GM19372 (cell line): Measurements from ENCODE around the gene USP3.
A peak's percentile ranks its signal among the peaks of the same experiment; 100 is the strongest.
"Not testable (repeated sequence)": the region's sequence is repeated elsewhere in the genome, so short reads cannot be mapped to it uniquely, and the experiment has no call there.

Experiments
- ATAC-seq: cut with Tn5 transposase; IDR thresholded peaks from one replicate; pipeline ENCODE4 v1.9.1; 2021; ENCODE audit warnings: mild to moderate bottlenecking, low read depth, moderate library complexity; ENCODE audit not compliant: unreplicated experiment

Gene USP3

GRCh38 chr15:63475707-63476106 lies 28.7 kb upstream of the USP3 start:
- ATAC-seq, result no peak

GRCh38 chr15:63476229-63476632 lies 28.2 kb upstream of the USP3 start:
- no peak for ATAC-seq

GRCh38 chr15:63478243-63478642 lies 26.1 kb upstream of the USP3 start:
- ATAC-seq, result no peak

GRCh38 chr15:63480441-63480821 lies 24.0 kb upstream of the USP3 start:
- no peak for ATAC-seq

GRCh38 chr15:63481105-63481810 lies 23.1 kb upstream of the USP3 start:
- no peak for ATAC-seq

- no peak for ATAC-seq
These were observed 21.5 kb upstream of the USP3 start for GRCh38 chr15:63482874-63483323.

- ATAC-seq, result no peak
These were observed 20.6 kb upstream of the USP3 start for GRCh38 chr15:63483521-63484371.

GRCh38 chr15:63484433-63485186 lies 19.8 kb upstream of the USP3 start:
- ATAC-seq, result no peak

- ATAC-seq, result peak; percentile 53
These were observed 17.2 kb upstream of the USP3 start for GRCh38 chr15:63487076-63487757.

GRCh38 chr15:63487758-63488397 lies 16.5 kb upstream of the USP3 start:
- ATAC-seq, result not testable (repeated sequence)

- ATAC-seq, result no peak
These were observed 15.9 kb upstream of the USP3 start for GRCh38 chr15:63488398-63488960.

- no peak for ATAC-seq
These were observed 15.0 kb upstream of the USP3 start for GRCh38 chr15:63489352-63489751.

GRCh38 chr15:63490345-63491034 lies 13.9 kb upstream of the USP3 start:
- no peak for ATAC-seq

GRCh38 chr15:63491116-63491827 lies 13.1 kb upstream of the USP3 start:
- ATAC-seq, result no peak

- no peak for ATAC-seq
These were observed 12.4 kb upstream of the USP3 start for GRCh38 chr15:63491979-63492378.

- no peak for ATAC-seq
These were observed 11.8 kb upstream of the USP3 start for GRCh38 chr15:63492541-63493077.

GRCh38 chr15:63493436-63493835 lies 11.0 kb upstream of the USP3 start:
- no peak for ATAC-seq

- no peak for ATAC-seq
These were observed 10.0 kb upstream of the USP3 start for GRCh38 chr15:63494408-63494807.
